Subcutaneous adipose tissue (tissue), 4 donors: ENCODE results near the gene WDR5. TPM values are rescaled to one million over a fixed set of nuclear protein-coding genes. Genes with fewer than 3 reads are reported as not detected.

Experiments used
- CTCF ChIP-seq: fragments of 450-650 bp; IDR thresholded peaks from one replicate; pipeline ENCODE4 v1.5.1; 2016; ENCODE audit warnings: low read depth, mild to moderate bottlenecking, control low read depth, antibody characterized with exemption, moderate library complexity
- total RNA-seq, 4 donors: library from RNA; depleted of rRNA; stranded (reverse); fragments of >200 nt; gene quantifications; one replicate each; pipeline ENCODE4 v1.1.0, GENCODE V29; 2016

Gene WDR5
- total RNA-seq, 4 donors from 2014 or later = 13.7 to 17.3 (median 14.6) TPM

GRCh38 chr9:134161647-134162046 is 25.8 kb downstream of the WDR5 start:
- no peak for TF ChIP-seq CTCF

GRCh38 chr9:134162212-134162775 is 26.4 kb downstream of the WDR5 start:
- no peak for TF ChIP-seq CTCF

GRCh38 chr9:134162926-134163370 is 27.1 kb downstream of the WDR5 start:
- TF ChIP-seq CTCF = no peak

- no peak for TF ChIP-seq CTCF
Measured at GRCh38 chr9:134163371-134164196, 27.7 kb downstream of the WDR5 start.

GRCh38 chr9:134164879-134165278 is 29.0 kb downstream of the WDR5 start:
- TF ChIP-seq CTCF = no peak

- TF ChIP-seq CTCF = no peak
Measured at GRCh38 chr9:134165357-134166315, 29.8 kb downstream of the WDR5 start.
